OCI-LY7 (cell line): ENCODE measurements around the gene ALK. TPM values are rescaled to one million over a fixed set of nuclear protein-coding genes. Genes with fewer than 3 reads are reported as not detected.

Source experiments
- BruUV-seq: library from RNA; stranded (reverse); fragments of 400-500 nt; replicated peaks from 2 replicates; lab custom pipeline; 2021; lab: Mats Ljungman, UMichigan
- CTCF ChIA-PET: fragments of 300-600 bp; sonication (Branson Sonifier 250); formaldehyde crosslinking; loops from one replicate; lab custom pipeline; 2022; ENCODE audit warnings: antibody characterized with exemption; ENCODE audit not compliant: unreplicated experiment; lab: Charles Lee
- POLR2A ChIA-PET: fragments of 300-600 bp; sonication (Branson Sonifier 250); formaldehyde crosslinking; loops from one replicate; lab custom pipeline; 2022; ENCODE audit warnings: antibody characterized with exemption; lab: Charles Lee
- DNase-seq: peaks from one replicate; pipeline ENCODE4 v3.0.0-alpha.2; 2015; ENCODE audit warnings: low spot score
- H2AFZ ChIP-seq: fragments of 200-600 bp; sonication (generic), shearing (Covaris generic); 2 replicates; pipeline ENCODE4 v1.6.1; 2014; ENCODE audit warnings: mild to moderate bottlenecking, antibody characterized with exemption, low read length, moderate library complexity
- H3K27ac ChIP-seq: fragments of 200-600 bp; sonication (generic); 2 replicates; pipeline ENCODE4 v1.5.1; 2014; ENCODE audit warnings: mixed run types, low read depth, mild to moderate bottlenecking, moderate library complexity, low read length, inconsistent platforms; ENCODE audit not compliant: poor library complexity, severe bottlenecking
- H3K36me3 ChIP-seq: fragments of 200-600 bp; sonication (generic); 2 replicates; pipeline ENCODE4 v1.6.1; 2014; ENCODE audit warnings: mild to moderate bottlenecking, antibody characterized with exemption, low read length, moderate library complexity, mixed read lengths; ENCODE audit not compliant: insufficient read depth
- H3K4me1 ChIP-seq: fragments of 200-600 bp; sonication (generic); 2 replicates; pipeline ENCODE4 v1.5.1; 2014; ENCODE audit warnings: mild to moderate bottlenecking, low read length; ENCODE audit not compliant: insufficient read depth, poor library complexity, severe bottlenecking
- H3K4me2 ChIP-seq: fragments of 200-600 bp; sonication (generic); 2 replicates; pipeline ENCODE4 v1.6.1; 2014; ENCODE audit warnings: mild to moderate bottlenecking, low read length
- H3K4me3 ChIP-seq: fragments of 200-600 bp; sonication (generic); 2 replicates; pipeline ENCODE4 v1.5.1; 2014; ENCODE audit warnings: mild to moderate bottlenecking, low read depth, low read length; ENCODE audit not compliant: poor library complexity, severe bottlenecking
- H3K79me2 ChIP-seq: fragments of 200-600 bp; sonication (generic); 2 replicates; pipeline ENCODE4 v1.6.1; 2016; ENCODE audit warnings: low read depth, mild to moderate bottlenecking, low read length, moderate library complexity, mixed read lengths; ENCODE audit not compliant: insufficient read depth
- H3K9me2 ChIP-seq: fragments of 200-600 bp; sonication (generic); 2 replicates; pipeline ENCODE4 v1.6.1; 2016; ENCODE audit warnings: mild to moderate bottlenecking, low read length, mixed read lengths; ENCODE audit not compliant: insufficient read depth
- H3K9me3 ChIP-seq: fragments of 200-600 bp; sonication (generic); 2 replicates; pipeline ENCODE4 v1.6.1; 2014; ENCODE audit warnings: mild to moderate bottlenecking, mixed run types, low read length, mixed read lengths
- H4K20me1 ChIP-seq: fragments of 200-600 bp; sonication (generic); 2 replicates; pipeline ENCODE4 v1.6.1; 2014; ENCODE audit warnings: mild to moderate bottlenecking, antibody characterized with exemption, low read length, moderate library complexity, mixed read lengths; ENCODE audit not compliant: insufficient read depth
- CTCF ChIP-seq: fragments of 200-600 bp; sonication (generic); conservative IDR thresholded peaks from 2 replicates; pipeline ENCODE4 v1.5.1; 2014; ENCODE audit warnings: mild to moderate bottlenecking, antibody characterized with exemption, low read length, moderate library complexity, mixed read lengths
- EZH2phosphoT487 ChIP-seq: fragments of 200-600 bp; sonication (generic); IDR thresholded peaks from 2 replicates; pipeline ENCODE4 v1.6.1; 2018; ENCODE audit warnings: low read depth, borderline replicate concordance, mild to moderate bottlenecking, mixed run types, antibody characterized with exemption, low read length, moderate library complexity, mixed read lengths
- intact Hi-C: fragments of 100-400 bp; cut with micrococcal nuclease; formaldehyde crosslinking; loops from one replicate; pipeline ENCODE4 v1.10.0; 2022; ENCODE audit not compliant: unreplicated experiment
- total RNA-seq, 2 experiments: library from RNA; depleted of rRNA in 1 of 2; stranded (reverse); fragments of >200 nt in 1 of 2; shearing (Covaris generic) in 1 of 2; gene quantifications; 2 replicates each; pipeline ENCODE4 v1.2.3, GENCODE V29; 2014 to 2022

Gene ALK
- total RNA-seq, 2 experiments from 2014 or later, result 0.09 TPM; not detected in 1

- H3K4me2 ChIP-seq, result no peak overlapping the region
- CTCF ChIA-PET, result no interaction called here
- H3K4me1 ChIP-seq, result no peaks in the 10 kb centered on the region
- POLR2A ChIA-PET, result no interaction called here
- H3K36me3 ChIP-seq, result no peaks in the 10 kb centered on the region
- no peak for DNase-seq
- no peaks in the 10 kb centered on the region for H3K9me2 ChIP-seq
- no peak overlapping the region for H3K27ac ChIP-seq
- no peak overlapping the region for H2AFZ ChIP-seq
- BruUV-seq, result no TSS peak
- no peaks in the 10 kb centered on the region for H3K9me3 ChIP-seq
- no peaks in the 10 kb centered on the region for H3K79me2 ChIP-seq
- intact Hi-C loops, result no loop called here
- no peaks in the 10 kb centered on the region for H4K20me1 ChIP-seq
- H3K4me3 ChIP-seq, result no peak overlapping the region
- no peak for TF ChIP-seq CTCF
These were observed 219.1 kb downstream of the ALK start for GRCh38 chr2:29702276-29702675.

- intact Hi-C loops, result no loop called here
These were observed 220.8 kb downstream of the ALK start for GRCh38 chr2:29700560-29700959.

GRCh38 chr2:29699045-29699444 lies 222.3 kb downstream of the ALK start:
- Histone ChIP-seq H3K36me3 (no peaks in the 10 kb centered on the region), H3K4me2 (no peak overlapping the region), H2AFZ (no peak overlapping the region), H3K4me1 (no peaks in the 10 kb centered on the region), H3K4me3 (no peak overlapping the region), H4K20me1 (no peaks in the 10 kb centered on the region), H3K9me2 (no peaks in the 10 kb centered on the region), H3K79me2 (no peaks in the 10 kb centered on the region), H3K9me3 (no peaks in the 10 kb centered on the region), H3K27ac (no peak overlapping the region)
- TF ChIP-seq CTCF (no peak), EZH2phosphoT487 (no peak)
- ChIA-PET CTCF (no interaction called here), POLR2A (no interaction called here)
- no TSS peak for BruUV-seq
- DNase-seq, result no peak
- intact Hi-C loops, result no loop called here

More at GRCh38 chr2:29700560-29700959, 220.8 kb downstream of the ALK start:
- no TSS peak for BruUV-seq
- ChIA-PET CTCF (no interaction called here), POLR2A (no interaction called here)
- Histone ChIP-seq H4K20me1 (no peaks in the 10 kb centered on the region), H3K4me3 (no peak overlapping the region), H3K36me3 (no peaks in the 10 kb centered on the region), H3K9me2 (no peaks in the 10 kb centered on the region), H3K4me1 (no peaks in the 10 kb centered on the region), H3K4me2 (no peak overlapping the region), H3K27ac (no peak overlapping the region), H2AFZ (no peak overlapping the region), H3K79me2 (no peaks in the 10 kb centered on the region), H3K9me3 (no peaks in the 10 kb centered on the region)
- no peak for DNase-seq
- TF ChIP-seq CTCF, result no peak
- TF ChIP-seq EZH2phosphoT487, result no peak
